HepG2 (cell line): ENCODE measurements around the gene ANG. TPM values are rescaled to one million over a fixed set of nuclear protein-coding genes. Genes with fewer than 3 reads are reported as not detected.

Experiments used
- ARID2 ChIP-seq: sonication (generic); formaldehyde crosslinking; IDR thresholded peaks from 2 replicates; pipeline ENCODE4 v1.8.1; 2022; ENCODE audit warnings: mild to moderate bottlenecking, missing genetic modification reagents, borderline replicate concordance
- BRD4 ChIP-seq: sonication (generic); formaldehyde crosslinking; IDR thresholded peaks from 2 replicates; pipeline ENCODE4 v1.4.0; 2020; ENCODE audit warnings: missing genetic modification reagents
- CBX1 ChIP-seq: IDR thresholded peaks from one replicate; pipeline ENCODE4 v1.6.1; 2016; ENCODE audit warnings: antibody characterized with exemption, low read depth
- ETS1 ChIP-seq: sonication (generic); formaldehyde crosslinking; IDR thresholded peaks from 2 replicates; pipeline ENCODE4 v1.4.0; 2020; ENCODE audit warnings: missing genetic modification reagents
- FIP1L1 ChIP-seq: fragments of 200-400 bp; formaldehyde crosslinking; IDR thresholded peaks from 2 replicates; pipeline ENCODE4 v1.6.1; 2018; ENCODE audit warnings: low read depth, mild to moderate bottlenecking, low read length, moderate library complexity, borderline replicate concordance; ENCODE audit not compliant: insufficient read depth
- LRRFIP1 ChIP-seq: sonication (generic); formaldehyde crosslinking; conservative IDR thresholded peaks from 2 replicates; pipeline ENCODE4 v1.4.0; 2020; ENCODE audit warnings: missing genetic modification reagents
- NR2C2 ChIP-seq: sonication (generic); formaldehyde crosslinking; IDR thresholded peaks from 2 replicates; pipeline ENCODE4 v1.4.0; 2020; ENCODE audit warnings: missing genetic modification reagents, mild to moderate bottlenecking, moderate library complexity, borderline replicate concordance
- NRL ChIP-seq: sonication (generic); formaldehyde crosslinking; IDR thresholded peaks from 2 replicates; pipeline ENCODE4 v1.5.0; 2020; ENCODE audit warnings: missing genetic modification reagents, mild to moderate bottlenecking, moderate library complexity, borderline replicate concordance
- SOX5 ChIP-seq: IDR thresholded peaks from 2 replicates; pipeline ENCODE4 v1.6.1; 2016; ENCODE audit warnings: borderline replicate concordance
- THRA ChIP-seq: sonication (generic); formaldehyde crosslinking; IDR thresholded peaks from 2 replicates; pipeline ENCODE4 v1.4.0; 2020; ENCODE audit warnings: missing genetic modification reagents, borderline replicate concordance
- ZBTB3 ChIP-seq: sonication (generic); formaldehyde crosslinking; IDR thresholded peaks from 2 replicates; pipeline ENCODE4 v1.4.0; 2020; ENCODE audit warnings: low read depth, mild to moderate bottlenecking, moderate library complexity, missing genetic modification reagents, borderline replicate concordance
- ZBTB7A ChIP-seq: sonication (generic); formaldehyde crosslinking; IDR thresholded peaks from 2 replicates; pipeline ENCODE4 v1.8.0; 2022; ENCODE audit warnings: mild to moderate bottlenecking, missing genetic modification reagents
- ZFP91 ChIP-seq: sonication (generic); formaldehyde crosslinking; IDR thresholded peaks from 2 replicates; pipeline ENCODE4 v1.9.0; 2022; ENCODE audit warnings: missing genetic modification reagents, mild to moderate bottlenecking, borderline replicate concordance
- ZKSCAN1 ChIP-seq: fragments of 150-350 bp; IDR thresholded peaks from 2 replicates; pipeline ENCODE4 v1.6.1; 2014; ENCODE audit warnings: low read length
- ZNF264 ChIP-seq: sonication (generic); formaldehyde crosslinking; IDR thresholded peaks from 2 replicates; pipeline ENCODE4 v1.4.0; 2020; ENCODE audit warnings: missing genetic modification reagents
- ZNF30 ChIP-seq: sonication (generic); formaldehyde crosslinking; IDR thresholded peaks from 2 replicates; pipeline ENCODE4 v1.5.0; 2020; ENCODE audit warnings: mild to moderate bottlenecking, missing genetic modification reagents
- ZNF331 ChIP-seq: sonication (generic); formaldehyde crosslinking; IDR thresholded peaks from 2 replicates; pipeline ENCODE4 v1.4.0; 2020; ENCODE audit warnings: missing genetic modification reagents
- ZNF460 ChIP-seq: sonication (generic); formaldehyde crosslinking; IDR thresholded peaks from 2 replicates; pipeline ENCODE4 v1.5.1; 2020; ENCODE audit warnings: missing genetic modification reagents, mild to moderate bottlenecking, borderline replicate concordance
- ZNF724P ChIP-seq: sonication (generic); formaldehyde crosslinking; IDR thresholded peaks from 2 replicates; pipeline ENCODE4 v1.8.0; 2022; ENCODE audit warnings: missing genetic modification reagents, borderline replicate concordance
- ZNF740 ChIP-seq: sonication (generic); formaldehyde crosslinking; IDR thresholded peaks from 2 replicates; pipeline ENCODE4 v1.4.0; 2020; ENCODE audit warnings: missing genetic modification reagents
- ZNF766 ChIP-seq: sonication (generic); formaldehyde crosslinking; IDR thresholded peaks from 2 replicates; pipeline ENCODE4 v1.5.0; 2020; ENCODE audit warnings: missing genetic modification reagents, borderline replicate concordance
- ZNF790 ChIP-seq: sonication (generic); formaldehyde crosslinking; IDR thresholded peaks from 2 replicates; pipeline ENCODE4 v1.8.0; 2022; ENCODE audit warnings: missing genetic modification reagents, mild to moderate bottlenecking, borderline replicate concordance
- ZSCAN22 ChIP-seq: sonication (generic); formaldehyde crosslinking; IDR thresholded peaks from 2 replicates; pipeline ENCODE4 v1.4.0; 2020; ENCODE audit warnings: mild to moderate bottlenecking, missing genetic modification reagents
- polyA plus RNA-seq, 8 experiments: library from polyadenylated mRNA; depleted of rRNA in 3 of 8; stranded (reverse) in 7 of 8; unstranded in 1 of 8; fragments of >200 nt; fragmentation: Illumina TruSeq in 4 of 8; extraction: Trizol in 4 of 8; gene quantifications; 2 replicates each; pipeline versions ENCODE4 v1.2.1 to v1.2.3, GENCODE V29; 2011 to 2016; ENCODE audit warnings: low read depth in 4 of 8, missing spikeins in 1 of 8, mixed read lengths in 1 of 8; ENCODE audit not compliant: insufficient read depth in 1 of 8
- total RNA-seq, 5 experiments: library from RNA; depleted of rRNA; stranded (reverse); fragments of >200 nt; fragmentation: Illumina TruSeq; extraction: Trizol; gene quantifications; 2 replicates each; pipeline ENCODE4 v1.2.3, GENCODE V29; 2016; ENCODE audit warnings: low read depth in 1 of 5

ANG gene
- total and polyA plus RNA-seq, 2 of the 13 experiments (the other 11 are each of a cell fraction or from before 2014, with no cell fraction given): 83.6 to 401 TPM

GRCh38 chr14:20690848-20691640 lies 2.5 kb downstream of the ANG start (continued):
- no peak for TF ChIP-seq LRRFIP1 (CRISPR knock-in tag)
- TF ChIP-seq ZNF766 (CRISPR knock-in tag): no peak
- TF ChIP-seq ZSCAN22: no peak
- TF ChIP-seq NRL (CRISPR knock-in tag): no peak
- TF ChIP-seq BRD4 (CRISPR knock-in tag): no peak
- peak; percentile 56; the same call in 1 of the 2 replicates for TF ChIP-seq ZNF331 (CRISPR knock-in tag)
- TF ChIP-seq THRA (CRISPR knock-in tag): 0 out of 2 replicates have a peak, but pooled peaks have one; percentile 40
- no peak for TF ChIP-seq ARID2 (CRISPR knock-in tag)
- no peak for TF ChIP-seq CBX1
- TF ChIP-seq ZNF724P (CRISPR knock-in tag): no peak
- TF ChIP-seq ZNF790 (CRISPR knock-in tag): no peak
- no peak for TF ChIP-seq NR2C2 (CRISPR knock-in tag)
- 0 out of 2 replicates have a peak, but pooled peaks have one; percentile 43 for TF ChIP-seq SOX5
- TF ChIP-seq ZKSCAN1: no peak
- no peak for TF ChIP-seq ZFP91 (CRISPR knock-in tag)
- TF ChIP-seq ZNF264 (CRISPR knock-in tag): no peak
- TF ChIP-seq ZBTB3 (CRISPR knock-in tag): no peak
- no peak for TF ChIP-seq ZNF460 (CRISPR knock-in tag)
- no peak for TF ChIP-seq ZBTB7A (CRISPR knock-in tag)
- TF ChIP-seq ETS1 (CRISPR knock-in tag): no peak
- TF ChIP-seq ZNF740: no peak
- TF ChIP-seq ZNF30 (CRISPR knock-in tag): no peak
- TF ChIP-seq FIP1L1: no peak
